ENCODE results near the gene TMEM60. TPM values are rescaled to one million over a fixed set of nuclear protein-coding genes. Genes with fewer than 3 reads are reported as not detected.
"Not testable (repeated sequence)": the region's sequence is repeated elsewhere in the genome, so short reads cannot be mapped to it uniquely, and the experiment has no call there.

TMEM60 gene
- 40.7 TPM for polyA plus RNA-seq

- Mint-ChIP-seq H3K27me3 (no peaks in the 10 kb centered on the region), H3K9me3 (no peaks in the 10 kb centered on the region), H3K27ac (peak within 1 kb of the TSS; percentile 90 to 98 (median 93)), H3K36me3 (peaks cover 4% of the 10 kb centered on the region), H3K4me3 (peak within 1 kb of the TSS; percentile 96 to 99 (median 97)), H3K4me1 (peaks cover 50 to 72% (median 56%) of the 10 kb centered on the region in 3 donors)
These were observed at the start of gene TMEM60, which contains the start of gene PHTF2 for GRCh38 chr7:77798394-77799077. Gene TMEM60 (minus strand): TSS chr7:77798434. CDS start chr7:77794373, 4,061 bp downstream. Gene PHTF2 (plus strand): TSS chr7:77798773.

- H3K4me3 Mint-ChIP-seq = peak overlapping the region in 1 of 4 donors; percentile 53
- H3K4me1 Mint-ChIP-seq = peaks cover 41 to 71% (median 54%) of the 10 kb centered on the region in 3 donors
- no peaks in the 10 kb centered on the region for H3K27me3 Mint-ChIP-seq
- H3K36me3 Mint-ChIP-seq = peaks cover 20% of the 10 kb centered on the region
- no peaks in the 10 kb centered on the region for H3K9me3 Mint-ChIP-seq
- no peak overlapping the region for H3K27ac Mint-ChIP-seq
These were observed 48.3 kb upstream of the TMEM60 start for GRCh38 chr7:77846317-77847092.

GRCh38 chr7:77843194-77843593, 45.0 kb upstream of the TMEM60 start:
- no peaks in the 10 kb centered on the region for H3K27me3 Mint-ChIP-seq
- H3K4me3 Mint-ChIP-seq = peak overlapping the region in 2 of 4 donors; percentile 36 to 74
- peak overlapping the region in 1 of 3 donors; percentile 43 for H3K27ac Mint-ChIP-seq
- H3K4me1 Mint-ChIP-seq = peaks cover 40 to 60% (median 47%) of the 10 kb centered on the region in 3 donors
- H3K9me3 Mint-ChIP-seq = no peaks in the 10 kb centered on the region
- peaks cover 6% of the 10 kb centered on the region for H3K36me3 Mint-ChIP-seq

- Mint-ChIP-seq H3K4me1 (peaks cover 36 to 50% (median 36%) of the 10 kb centered on the region in 3 donors), H3K9me3 (no peaks in the 10 kb centered on the region), H3K27me3 (no peaks in the 10 kb centered on the region), H3K4me3 (peak overlapping the region; percentile 84 to 93 (median 88)), H3K27ac (peak overlapping the region; percentile 77 to 93 (median 91)), H3K36me3 (peaks cover 6% of the 10 kb centered on the region)
These were observed 41.7 kb upstream of the TMEM60 start for GRCh38 chr7:77839919-77840318.

- Mint-ChIP-seq H3K27me3 (no peaks in the 10 kb centered on the region), H3K9me3 (no peaks in the 10 kb centered on the region), H3K4me3 (peak overlapping the region in 3 of 4 donors; percentile 45 to 89 (median 81)), H3K4me1 (peaks cover 39 to 57% (median 40%) of the 10 kb centered on the region in 3 donors), H3K36me3 (peaks cover 6% of the 10 kb centered on the region), H3K27ac (peak overlapping the region; percentile 16 to 73 (median 64))
These were observed 40.8 kb upstream of the TMEM60 start for GRCh38 chr7:77838929-77839491.

GRCh38 chr7:77837966-77838365, 39.7 kb upstream of the TMEM60 start:
- H3K4me3 Mint-ChIP-seq = peak overlapping the region in 2 of 4 donors; percentile 58 to 72
- peaks cover 2% of the 10 kb centered on the region for H3K36me3 Mint-ChIP-seq
- H3K27ac Mint-ChIP-seq = peak overlapping the region in 2 of 3 donors; percentile 25 to 34
- no peaks in the 10 kb centered on the region for H3K9me3 Mint-ChIP-seq
- no peaks in the 10 kb centered on the region for H3K27me3 Mint-ChIP-seq
- peaks cover 40 to 60% (median 42%) of the 10 kb centered on the region in 3 donors for H3K4me1 Mint-ChIP-seq

- Mint-ChIP-seq H3K9me3 (no peaks in the 10 kb centered on the region), H3K4me3 (no peak overlapping the region), H3K4me1 (peaks cover 39 to 56% (median 40%) of the 10 kb centered on the region in 3 donors), H3K27me3 (no peaks in the 10 kb centered on the region), H3K36me3 (peaks cover 2% of the 10 kb centered on the region), H3K27ac (no peak overlapping the region)
These were observed 39.0 kb upstream of the TMEM60 start for GRCh38 chr7:77837275-77837674.

GRCh38 chr7:77836425-77836824, 38.2 kb upstream of the TMEM60 start:
- Mint-ChIP-seq H3K4me3 (peak overlapping the region in 2 of 4 donors; percentile 41 to 48), H3K27ac (peak overlapping the region in 2 of 3 donors; percentile 50 to 74), H3K4me1 (peaks cover 42 to 58% (median 43%) of the 10 kb centered on the region in 3 donors)
- not testable (repeated sequence) for H3K36me3 Mint-ChIP-seq, H3K9me3 Mint-ChIP-seq, H3K27me3 Mint-ChIP-seq

GRCh38 chr7:77833136-77833535, 34.9 kb upstream of the TMEM60 start:
- Mint-ChIP-seq H3K36me3 (no peaks in the 10 kb centered on the region), H3K4me3 (peak overlapping the region in 3 of 4 donors; percentile 4 to 19 (median 19)), H3K9me3 (no peaks in the 10 kb centered on the region), H3K4me1 (peaks cover 49 to 67% (median 52%) of the 10 kb centered on the region in 3 donors), H3K27ac (peak overlapping the region in 2 of 3 donors; percentile 3 to 17), H3K27me3 (no peaks in the 10 kb centered on the region)

- no peaks in the 10 kb centered on the region for H3K36me3 Mint-ChIP-seq
- peaks cover 51 to 67% (median 53%) of the 10 kb centered on the region in 3 donors for H3K4me1 Mint-ChIP-seq
- no peaks in the 10 kb centered on the region for H3K27me3 Mint-ChIP-seq
- no peaks in the 10 kb centered on the region for H3K9me3 Mint-ChIP-seq
- peak overlapping the region in 2 of 4 donors; percentile 9 to 39 for H3K4me3 Mint-ChIP-seq
- H3K27ac Mint-ChIP-seq = peak overlapping the region in 1 of 3 donors; percentile 6
These were observed 33.7 kb upstream of the TMEM60 start for GRCh38 chr7:77831953-77832352.

- peak overlapping the region in 2 of 3 donors; percentile 6 to 72 for H3K27ac Mint-ChIP-seq
These were observed 33.2 kb upstream of the TMEM60 start for GRCh38 chr7:77831481-77831880.

GRCh38 chr7:77830649-77831355, 32.6 kb upstream of the TMEM60 start:
- Mint-ChIP-seq H3K36me3 (no peaks in the 10 kb centered on the region), H3K4me1 (peaks cover 56 to 70% (median 60%) of the 10 kb centered on the region in 3 donors), H3K4me3 (peak overlapping the region in 3 of 4 donors; percentile 38 to 55 (median 39)), H3K27me3 (no peaks in the 10 kb centered on the region), H3K27ac (peak overlapping the region in 2 of 3 donors; percentile 6 to 72), H3K9me3 (peaks cover under 1 to 7% (median 2%) of the 10 kb centered on the region in 3 donors)

More at GRCh38 chr7:77831481-77831880, 33.2 kb upstream of the TMEM60 start:
- Mint-ChIP-seq H3K36me3 (no peaks in the 10 kb centered on the region), H3K4me3 (peak overlapping the region in 2 of 4 donors; percentile 38 to 39), H3K27me3 (no peaks in the 10 kb centered on the region), H3K9me3 (peaks cover 0 to 3% (median 2%) of the 10 kb centered on the region in 3 donors), H3K4me1 (peaks cover 54 to 70% (median 58%) of the 10 kb centered on the region in 3 donors)

- H3K27me3 Mint-ChIP-seq = no peaks in the 10 kb centered on the region
- H3K27ac Mint-ChIP-seq = peak overlapping the region in 2 of 3 donors; percentile 54 to 83
- peaks cover 54 to 70% (median 59%) of the 10 kb centered on the region in 3 donors for H3K4me1 Mint-ChIP-seq
- H3K36me3 Mint-ChIP-seq = no peaks in the 10 kb centered on the region
- peak overlapping the region in 3 of 4 donors; percentile 28 to 83 (median 82) for H3K4me3 Mint-ChIP-seq
- H3K9me3 Mint-ChIP-seq = peaks cover 2 to 12% (median 4%) of the 10 kb centered on the region in 3 donors
These were observed 29.8 kb upstream of the TMEM60 start for GRCh38 chr7:77827999-77828398.

GRCh38 chr7:77826300-77826699, 28.1 kb upstream of the TMEM60 start:
- peaks cover 3% of the 10 kb centered on the region for H3K36me3 Mint-ChIP-seq
- H3K4me3 Mint-ChIP-seq = peak overlapping the region in 1 of 4 donors; percentile 13
- H3K27me3 Mint-ChIP-seq = no peaks in the 10 kb centered on the region
- H3K4me1 Mint-ChIP-seq = peaks cover 50 to 60% (median 54%) of the 10 kb centered on the region in 3 donors
- H3K27ac Mint-ChIP-seq = no peak overlapping the region
- H3K9me3 Mint-ChIP-seq = peaks cover 2 to 12% (median 4%) of the 10 kb centered on the region in 3 donors

All from IgD-negative memory B cell (primary cell).